ENCODE measurements around the gene RBBP5.

RBBP5 gene, protein sequence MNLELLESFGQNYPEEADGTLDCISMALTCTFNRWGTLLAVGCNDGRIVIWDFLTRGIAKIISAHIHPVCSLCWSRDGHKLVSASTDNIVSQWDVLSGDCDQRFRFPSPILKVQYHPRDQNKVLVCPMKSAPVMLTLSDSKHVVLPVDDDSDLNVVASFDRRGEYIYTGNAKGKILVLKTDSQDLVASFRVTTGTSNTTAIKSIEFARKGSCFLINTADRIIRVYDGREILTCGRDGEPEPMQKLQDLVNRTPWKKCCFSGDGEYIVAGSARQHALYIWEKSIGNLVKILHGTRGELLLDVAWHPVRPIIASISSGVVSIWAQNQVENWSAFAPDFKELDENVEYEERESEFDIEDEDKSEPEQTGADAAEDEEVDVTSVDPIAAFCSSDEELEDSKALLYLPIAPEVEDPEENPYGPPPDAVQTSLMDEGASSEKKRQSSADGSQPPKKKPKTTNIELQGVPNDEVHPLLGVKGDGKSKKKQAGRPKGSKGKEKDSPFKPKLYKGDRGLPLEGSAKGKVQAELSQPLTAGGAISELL

DNA sequence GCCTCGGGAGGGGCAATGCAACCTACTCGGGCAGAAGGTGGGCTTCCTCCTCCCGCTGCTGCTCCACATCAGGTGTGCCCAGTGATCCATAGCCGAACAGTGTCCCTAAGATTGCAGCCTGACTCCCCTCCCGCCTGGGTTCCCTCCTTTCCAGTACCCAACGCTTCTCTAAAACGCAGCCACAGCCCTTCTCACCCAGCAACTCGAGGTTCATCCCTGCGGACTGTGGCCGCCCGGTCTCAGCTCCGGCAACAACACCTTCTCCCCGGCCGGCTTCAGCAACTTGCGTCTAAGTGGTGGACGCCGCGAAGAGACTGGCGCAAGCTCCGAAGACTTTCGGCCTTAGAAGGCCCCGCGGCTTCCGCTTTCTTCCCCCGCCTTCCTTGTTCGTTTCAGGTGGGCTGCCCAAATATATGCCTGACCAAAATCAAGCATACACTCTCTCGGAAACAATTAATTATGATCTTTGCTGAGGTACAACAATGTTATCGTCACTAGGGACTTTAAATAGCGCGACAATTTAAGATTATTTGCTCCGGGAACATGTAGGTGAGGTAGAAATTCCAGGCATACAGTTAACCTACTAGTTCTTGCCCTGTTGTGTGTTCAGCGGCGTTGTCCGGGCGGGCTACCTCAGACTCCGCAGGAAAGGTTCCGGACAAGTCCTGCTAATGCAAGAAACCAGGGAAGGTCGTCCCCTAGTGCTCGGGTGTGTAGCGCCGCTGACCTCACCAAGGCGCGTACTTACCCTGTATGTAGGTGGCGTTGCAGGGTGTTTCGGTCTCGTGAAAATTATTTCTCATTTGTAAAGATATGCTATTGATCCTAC is at the start of gene RBBP5:
Gene RBBP5 (minus strand): TSS at position 319 of the 829 bp plus-strand sequence. CDS start 105 bp downstream, at position 214.
- TF ChIP-seq, protein P1, sequence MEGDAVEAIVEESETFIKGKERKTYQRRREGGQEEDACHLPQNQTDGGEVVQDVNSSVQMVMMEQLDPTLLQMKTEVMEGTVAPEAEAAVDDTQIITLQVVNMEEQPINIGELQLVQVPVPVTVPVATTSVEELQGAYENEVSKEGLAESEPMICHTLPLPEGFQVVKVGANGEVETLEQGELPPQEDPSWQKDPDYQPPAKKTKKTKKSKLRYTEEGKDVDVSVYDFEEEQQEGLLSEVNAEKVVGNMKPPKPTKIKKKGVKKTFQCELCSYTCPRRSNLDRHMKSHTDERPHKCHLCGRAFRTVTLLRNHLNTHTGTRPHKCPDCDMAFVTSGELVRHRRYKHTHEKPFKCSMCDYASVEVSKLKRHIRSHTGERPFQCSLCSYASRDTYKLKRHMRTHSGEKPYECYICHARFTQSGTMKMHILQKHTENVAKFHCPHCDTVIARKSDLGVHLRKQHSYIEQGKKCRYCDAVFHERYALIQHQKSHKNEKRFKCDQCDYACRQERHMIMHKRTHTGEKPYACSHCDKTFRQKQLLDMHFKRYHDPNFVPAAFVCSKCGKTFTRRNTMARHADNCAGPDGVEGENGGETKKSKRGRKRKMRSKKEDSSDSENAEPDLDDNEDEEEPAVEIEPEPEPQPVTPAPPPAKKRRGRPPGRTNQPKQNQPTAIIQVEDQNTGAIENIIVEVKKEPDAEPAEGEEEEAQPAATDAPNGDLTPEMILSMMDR (IDR thresholded peaks at IDR 0.05; ENCODE audit: insufficient read depth, low read depth, low read length, missing control alignments), result peak; percentile 75
- peak within 1 kb of the TSS; percentile 85 for H3K4me3 ChIP-seq (ENCODE audit: low read depth, low read length)
- peak; percentile 99 for DNase-seq (ENCODE audit: low read depth)

DNA sequence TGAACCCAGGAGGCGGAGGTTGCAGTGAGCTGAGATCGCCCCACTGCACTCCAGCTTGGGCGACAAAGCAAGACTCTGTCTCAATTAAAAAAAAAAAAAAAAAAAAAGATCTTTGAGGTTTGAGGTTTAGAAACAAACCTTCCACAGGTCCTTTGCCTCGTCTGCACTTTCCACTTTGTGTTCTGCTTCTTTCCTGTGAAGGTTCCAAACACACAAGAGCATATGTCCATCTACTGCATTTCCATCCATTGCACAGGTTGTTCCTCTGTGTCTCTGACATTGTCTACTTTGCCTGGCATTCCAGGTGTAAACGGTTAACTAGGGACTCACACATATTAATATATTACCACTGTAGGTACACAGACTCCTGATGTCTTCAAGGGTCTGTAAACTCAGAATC is 49.6 kb upstream of the RBBP5 start:
- DNase-seq (ENCODE audit: low read depth), result no peak
- TF ChIP-seq, protein P1 (IDR thresholded peaks at IDR 0.05; ENCODE audit: insufficient read depth, low read depth, low read length, missing control alignments), result no peak
- H3K4me3 ChIP-seq (ENCODE audit: low read depth, low read length), result no peak overlapping the region

DNA sequence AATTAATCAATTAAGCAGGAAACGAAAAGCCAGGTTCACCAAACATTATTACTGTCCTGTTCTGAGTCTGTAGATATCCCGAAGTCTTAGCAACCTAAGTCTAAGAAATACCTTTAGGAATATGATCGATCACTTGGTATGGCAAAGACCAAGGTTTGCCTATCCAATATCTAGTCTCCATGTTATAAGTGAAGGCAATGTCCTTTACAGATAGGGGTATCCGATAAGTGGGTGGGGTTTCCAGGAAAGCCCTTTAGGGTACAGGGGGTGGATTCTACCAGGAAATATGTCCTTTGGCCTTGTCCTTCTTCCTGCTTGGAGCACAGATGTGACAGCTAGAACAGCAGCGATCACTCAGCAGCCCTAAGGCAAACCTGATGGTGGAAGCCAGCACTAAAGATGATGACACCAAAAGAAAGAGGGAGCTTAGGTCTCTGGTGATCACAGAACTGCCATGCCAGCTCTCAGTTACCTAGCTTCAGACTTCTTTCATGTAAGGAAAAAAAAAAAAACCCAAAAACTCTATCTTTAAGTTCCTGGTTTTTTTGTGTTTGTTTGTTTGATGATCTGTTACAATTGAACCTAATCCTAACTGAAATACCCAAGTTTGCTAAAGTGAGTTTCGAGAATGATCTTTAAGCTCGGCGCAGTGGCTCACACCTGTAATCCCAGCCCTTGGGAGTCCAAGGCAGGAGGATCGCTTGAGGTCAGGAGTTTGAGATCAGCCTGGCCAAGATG is 48.9 kb upstream of the RBBP5 start:
- H3K4me3 ChIP-seq (ENCODE audit: low read depth, low read length), result no peak overlapping the region
- TF ChIP-seq, protein P1 (IDR thresholded peaks at IDR 0.05; ENCODE audit: insufficient read depth, low read depth, low read length, missing control alignments), result no peak
- no peak for DNase-seq (ENCODE audit: low read depth)

- no peak for DNase-seq (ENCODE audit: low read depth)
- TF ChIP-seq, protein P1 (IDR thresholded peaks at IDR 0.05; ENCODE audit: insufficient read depth, low read depth, low read length, missing control alignments), result no peak
Measured at GRCh38 chr1:205169248-205169647, 47.5 kb upstream of the RBBP5 start.

GRCh38 chr1:205168291-205168690 is 46.5 kb upstream of the RBBP5 start:
- TF ChIP-seq, protein P1 (IDR thresholded peaks at IDR 0.05; ENCODE audit: insufficient read depth, low read depth, low read length, missing control alignments), result no peak
- H3K4me3 ChIP-seq (ENCODE audit: low read depth, low read length), result no peak overlapping the region
- no peak for DNase-seq (ENCODE audit: low read depth)

More at GRCh38 chr1:205169248-205169647, 47.5 kb upstream of the RBBP5 start:
- H3K4me3 ChIP-seq (ENCODE audit: low read depth, low read length), result no peak overlapping the region

- no peak overlapping the region for H3K4me3 ChIP-seq (ENCODE audit: low read depth, low read length)
- TF ChIP-seq, protein P1 (IDR thresholded peaks at IDR 0.05; ENCODE audit: insufficient read depth, low read depth, low read length, missing control alignments), result no peak
- no peak for DNase-seq (ENCODE audit: low read depth)
Measured at GRCh38 chr1:205162301-205162700, 40.5 kb upstream of the RBBP5 start.

Data from GM12865 (cell line).